Superior temporal gyrus (tissue), 1 donor: ENCODE results near the gene SNED1.

Experiments used
- DNase-seq: peaks from one replicate; pipeline ENCODE4 v3.0.0-alpha.2; 2016; ENCODE audit errors: extremely low spot score

SNED1 gene

DNA sequence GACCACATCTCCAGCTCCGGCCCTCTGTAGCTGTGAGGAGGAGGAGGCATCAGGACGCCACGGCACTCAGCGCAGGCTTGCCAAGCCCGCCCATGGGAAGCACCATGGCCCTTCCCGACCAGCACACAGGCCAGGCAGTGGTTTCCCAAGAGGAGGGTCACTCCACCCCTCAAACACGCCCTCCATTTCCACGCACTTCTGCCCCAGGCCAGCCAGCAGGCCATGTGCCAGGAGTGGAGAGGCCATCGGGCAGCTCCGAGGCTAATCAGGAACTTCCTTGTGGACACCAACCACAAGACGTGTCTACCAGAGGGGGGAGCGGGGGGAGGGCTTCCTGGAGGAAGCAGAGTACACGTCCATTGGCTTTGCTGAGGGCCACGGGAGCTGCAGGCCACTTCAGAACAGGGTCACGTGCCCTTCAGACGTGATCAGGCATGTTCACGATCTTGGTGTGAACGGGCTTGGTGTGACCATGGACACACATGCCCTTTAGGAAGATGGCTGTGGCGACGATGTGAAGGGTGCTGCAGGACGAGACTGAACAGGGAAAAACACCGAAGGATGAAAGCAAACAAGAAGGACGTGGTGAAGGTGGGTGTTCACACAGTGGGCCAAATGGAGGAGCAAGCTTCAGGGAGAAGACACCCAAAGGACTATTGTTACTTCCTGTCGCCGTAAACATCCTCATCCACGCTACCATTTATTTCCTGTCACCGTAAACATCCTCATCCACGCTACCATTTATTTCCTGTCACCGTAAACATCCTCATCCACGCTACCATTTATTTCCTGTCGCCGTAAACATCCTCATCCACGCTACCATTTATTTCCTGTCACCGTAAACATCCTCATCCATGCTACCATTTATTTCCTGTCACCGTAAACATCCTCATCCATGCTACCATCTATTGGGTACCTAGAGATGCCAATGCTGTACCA lies 110.1 kb downstream of the SNED1 start:
- no peak for DNase-seq

DNA sequence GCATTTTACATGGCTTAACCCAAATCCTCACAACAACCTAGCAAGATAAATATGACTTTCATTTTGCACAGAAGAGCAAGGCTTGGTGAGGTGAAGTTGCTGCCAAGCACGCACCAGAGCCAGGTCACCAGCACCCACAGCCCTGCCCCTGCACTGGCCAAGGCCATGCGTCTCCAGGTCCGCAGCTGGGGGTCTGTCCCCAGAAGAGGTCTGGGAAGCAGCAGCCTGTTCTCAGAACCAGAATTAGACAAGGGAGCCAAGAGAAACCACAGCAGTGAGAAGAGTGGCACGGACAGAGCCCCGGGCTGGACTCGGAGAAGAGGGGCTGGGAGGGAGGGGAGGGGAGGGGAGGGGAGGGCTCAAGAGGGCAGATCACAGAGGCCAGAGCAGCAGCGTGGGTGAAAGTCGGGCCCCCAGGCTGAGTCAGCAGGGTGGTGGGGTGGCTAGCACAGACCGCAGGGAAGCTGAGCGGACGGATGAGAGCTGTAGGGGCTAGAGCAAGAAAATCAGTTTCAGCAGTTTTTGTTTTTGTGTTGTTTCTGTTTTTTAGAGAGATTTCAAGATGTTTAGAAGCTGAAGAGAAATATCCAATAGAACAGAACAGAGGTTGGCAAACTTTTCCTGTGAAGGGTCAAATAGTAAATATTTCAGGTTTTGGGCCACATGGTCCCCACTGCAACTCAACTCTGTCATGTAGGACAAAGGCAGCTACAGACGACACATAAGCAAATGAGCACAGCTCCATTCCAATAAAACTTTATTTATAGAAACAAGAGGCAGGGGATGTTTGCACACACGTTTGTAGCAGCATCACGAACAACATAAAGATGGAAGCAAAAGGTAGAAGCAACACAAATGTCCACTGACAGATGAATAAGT lies 111.0 kb downstream of the SNED1 start:
- no peak for DNase-seq

DNA sequence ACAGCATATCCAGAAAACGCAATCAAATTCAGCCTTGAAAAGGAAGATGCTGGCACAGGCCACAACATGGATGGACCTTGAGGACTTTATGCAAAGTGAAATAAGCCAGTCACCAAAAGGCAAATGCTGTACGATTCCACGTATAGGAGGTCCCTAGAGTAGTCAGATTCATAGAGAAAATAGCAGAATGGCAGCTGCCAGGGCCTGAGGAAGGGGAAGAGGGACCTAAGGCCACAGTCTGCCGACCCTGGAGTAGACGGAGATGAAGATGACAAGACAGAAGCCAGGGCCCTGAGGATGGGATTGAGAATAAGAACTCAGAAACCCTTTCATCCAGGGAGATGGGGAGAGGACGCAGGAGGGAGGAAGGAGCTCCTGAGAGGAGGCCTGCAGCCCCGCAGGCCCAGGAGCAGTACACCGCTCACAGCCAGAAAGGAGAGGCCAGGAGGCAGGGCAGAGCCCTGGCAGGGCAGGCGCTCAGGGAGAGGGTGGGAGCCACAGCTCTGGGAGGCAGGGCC lies 111.7 kb downstream of the SNED1 start:
- no peak for DNase-seq

DNA sequence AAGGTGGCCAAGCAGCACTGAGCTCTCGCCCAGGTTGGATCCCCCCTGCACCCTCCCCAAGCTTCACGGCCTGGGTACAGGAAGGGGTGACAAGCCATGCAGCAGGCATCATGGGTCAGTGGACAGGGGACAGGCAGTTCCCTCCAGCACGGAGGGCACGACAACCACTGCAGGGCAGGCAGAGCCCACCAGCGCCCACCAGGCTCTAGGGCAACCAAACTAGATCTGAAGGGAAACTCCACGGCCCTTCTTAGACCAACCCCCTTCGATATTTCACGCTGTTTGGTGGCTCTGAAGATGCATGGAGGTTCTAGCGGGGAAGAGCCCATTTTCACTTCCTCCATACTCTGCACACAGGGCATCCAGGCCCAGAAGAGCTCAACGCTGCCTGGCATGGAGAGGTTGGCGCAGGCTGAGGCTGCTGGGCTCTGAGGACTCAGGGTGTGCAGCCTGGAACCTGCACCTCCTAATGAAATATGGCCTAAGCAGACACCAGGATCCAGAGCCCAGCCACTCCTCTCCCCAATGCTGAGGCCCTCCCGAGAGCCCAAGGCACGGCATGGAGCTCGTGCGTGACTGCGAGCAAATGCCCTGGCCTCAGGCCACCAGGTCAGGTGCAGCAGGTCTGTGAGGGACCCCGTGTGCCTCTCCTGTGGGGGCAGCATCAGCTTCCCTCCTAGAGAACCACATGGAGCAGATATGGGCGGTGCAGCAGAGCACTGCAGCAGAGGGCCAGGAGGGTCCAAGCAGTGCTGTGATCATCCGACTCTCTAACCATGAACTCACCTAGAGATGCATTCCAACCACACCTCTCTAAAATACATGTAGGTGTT lies 112.4 kb downstream of the SNED1 start:
- DNase-seq = no peak

DNA sequence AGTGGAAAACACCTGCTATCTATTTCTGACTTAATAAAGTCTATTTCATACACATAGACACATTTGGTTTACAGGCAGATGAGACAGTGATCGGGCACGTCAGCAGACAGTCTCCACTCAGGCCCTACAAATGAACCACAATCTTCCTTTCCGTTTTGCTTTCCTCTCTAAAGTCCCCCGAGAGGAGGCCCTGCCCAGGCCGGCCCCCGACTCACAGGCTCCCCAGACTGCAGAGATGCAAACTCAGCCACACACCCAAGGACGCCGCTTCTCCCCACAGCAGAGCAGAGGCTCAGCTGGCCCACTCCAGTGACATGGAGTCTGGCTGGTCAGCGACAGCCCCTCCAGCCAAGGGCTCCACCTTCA lies 113.0 kb downstream of the SNED1 start:
- DNase-seq = no peak

DNA sequence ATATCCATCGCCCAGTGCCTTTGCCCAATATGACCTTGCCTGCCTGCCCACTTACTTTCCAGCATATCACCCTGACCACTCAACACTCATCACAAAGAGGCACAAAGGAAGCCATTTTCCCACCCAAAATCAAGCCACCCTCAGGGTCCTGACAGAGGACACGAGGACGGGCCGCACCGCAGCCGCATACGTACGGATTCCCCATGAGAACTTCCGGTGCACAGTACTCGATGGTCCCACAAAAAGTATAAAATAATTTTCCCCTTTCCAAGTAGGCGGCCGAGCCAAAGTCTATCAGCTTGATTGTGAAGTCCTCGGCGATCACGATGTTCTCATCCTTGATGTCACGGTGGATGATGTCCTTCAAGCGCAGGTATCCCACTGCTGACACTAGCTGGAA lies 113.6 kb downstream of the SNED1 start:
- DNase-seq = no peak

DNA sequence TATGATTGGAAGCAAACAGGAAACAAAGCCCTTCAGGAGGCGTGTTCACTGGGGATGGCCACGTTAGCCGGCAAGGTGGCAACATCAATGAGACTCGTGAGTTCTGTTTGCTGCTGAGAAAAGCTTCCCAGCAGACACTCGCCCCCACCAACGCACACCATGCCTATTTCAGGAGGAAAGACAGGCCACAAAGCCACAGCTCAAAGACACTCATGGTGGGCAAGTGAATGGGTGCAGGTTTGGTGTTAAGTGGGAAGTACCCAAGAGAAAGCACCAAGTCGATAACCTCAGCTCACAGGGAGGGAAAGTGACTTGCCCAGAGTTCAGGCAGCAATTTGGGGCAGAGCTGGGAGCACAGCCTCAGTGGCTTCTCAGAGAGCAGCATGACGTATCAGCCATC lies 114.2 kb downstream of the SNED1 start:
- DNase-seq = no peak

DNA sequence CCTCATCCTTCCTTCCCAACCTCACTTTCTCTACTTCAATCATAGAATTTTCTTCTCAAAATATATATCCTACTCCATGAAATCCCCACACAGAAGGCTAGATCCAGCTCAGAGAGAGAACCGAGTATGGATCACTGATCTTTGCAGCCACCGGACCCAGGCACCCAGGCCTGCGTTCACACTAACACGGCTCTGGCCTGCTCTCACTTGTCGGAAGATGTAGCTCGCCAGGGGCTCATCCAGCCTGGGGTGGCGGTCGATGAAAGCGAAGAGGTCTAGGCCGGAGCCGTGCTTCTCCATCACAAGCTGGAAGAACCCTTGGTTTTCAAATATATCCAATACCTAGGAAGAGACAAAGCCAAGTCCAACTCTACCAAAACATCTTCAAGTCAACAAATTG lies 116.4 kb downstream of the SNED1 start:
- DNase-seq = no peak

DNA sequence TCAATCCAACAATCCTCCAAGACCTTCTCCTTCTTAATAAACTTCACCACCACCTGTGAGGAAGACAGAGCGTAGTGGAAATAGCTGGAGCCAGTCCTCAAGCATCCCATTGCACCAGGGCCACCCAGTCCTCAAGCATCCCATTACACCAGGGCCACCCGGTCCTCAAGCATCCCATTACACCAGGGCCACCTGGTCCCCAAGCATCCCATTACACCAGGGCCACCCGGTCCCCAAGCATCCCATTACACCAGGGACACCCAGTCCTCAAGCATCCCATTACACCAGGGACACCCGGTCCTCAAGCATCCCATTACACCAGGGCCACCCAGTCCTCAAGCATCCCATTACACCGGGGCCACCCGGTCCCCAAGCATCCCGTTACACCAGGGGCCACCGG lies 116.9 kb downstream of the SNED1 start:
- no peak for DNase-seq

DNA sequence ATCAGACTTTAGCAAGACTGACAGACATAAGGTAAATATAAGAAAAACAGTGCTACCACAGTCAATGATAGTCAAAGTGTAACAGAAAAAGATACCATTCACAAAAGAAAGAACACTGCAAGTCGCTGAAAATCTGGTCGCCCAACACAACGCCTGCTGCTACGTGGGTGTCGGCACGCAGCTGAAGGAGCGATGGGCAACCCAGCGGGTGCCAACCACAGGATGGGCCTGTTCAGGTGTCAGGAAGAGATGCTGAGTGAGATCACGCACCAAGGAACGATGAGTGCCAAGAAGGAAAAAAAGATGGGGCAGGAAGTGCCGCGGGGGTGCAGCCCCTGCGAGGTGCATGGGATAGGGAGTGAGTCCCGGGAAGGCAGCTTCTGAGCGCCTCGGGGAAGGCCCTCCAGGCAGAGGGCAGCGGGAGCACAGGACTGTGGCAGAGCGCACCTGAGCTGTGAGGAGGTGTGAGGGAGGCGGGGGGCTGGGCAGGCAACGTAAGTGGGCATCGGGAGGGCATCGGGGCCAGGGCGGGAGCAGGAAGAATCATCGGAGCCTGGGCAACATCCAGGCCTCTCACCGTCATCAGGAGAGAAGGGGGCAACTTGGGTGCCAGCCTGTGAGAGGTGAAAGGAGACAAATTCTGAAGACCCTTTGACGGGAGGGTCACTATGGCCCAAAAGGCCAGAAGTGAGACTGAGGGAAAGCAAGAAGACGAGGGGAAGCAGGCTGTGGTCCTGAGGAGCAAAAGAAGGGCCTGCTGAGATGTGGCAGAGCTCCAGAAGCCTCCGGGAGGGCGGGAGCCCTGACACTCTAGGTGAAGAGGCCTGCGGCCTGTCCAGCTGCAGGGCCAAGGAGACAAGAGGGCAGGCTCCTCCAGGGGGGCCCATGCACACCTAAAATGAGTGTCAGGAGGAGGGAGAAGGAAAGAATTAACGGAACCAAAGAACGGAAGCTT lies 118.5 kb downstream of the SNED1 start:
- DNase-seq = no peak

DNA sequence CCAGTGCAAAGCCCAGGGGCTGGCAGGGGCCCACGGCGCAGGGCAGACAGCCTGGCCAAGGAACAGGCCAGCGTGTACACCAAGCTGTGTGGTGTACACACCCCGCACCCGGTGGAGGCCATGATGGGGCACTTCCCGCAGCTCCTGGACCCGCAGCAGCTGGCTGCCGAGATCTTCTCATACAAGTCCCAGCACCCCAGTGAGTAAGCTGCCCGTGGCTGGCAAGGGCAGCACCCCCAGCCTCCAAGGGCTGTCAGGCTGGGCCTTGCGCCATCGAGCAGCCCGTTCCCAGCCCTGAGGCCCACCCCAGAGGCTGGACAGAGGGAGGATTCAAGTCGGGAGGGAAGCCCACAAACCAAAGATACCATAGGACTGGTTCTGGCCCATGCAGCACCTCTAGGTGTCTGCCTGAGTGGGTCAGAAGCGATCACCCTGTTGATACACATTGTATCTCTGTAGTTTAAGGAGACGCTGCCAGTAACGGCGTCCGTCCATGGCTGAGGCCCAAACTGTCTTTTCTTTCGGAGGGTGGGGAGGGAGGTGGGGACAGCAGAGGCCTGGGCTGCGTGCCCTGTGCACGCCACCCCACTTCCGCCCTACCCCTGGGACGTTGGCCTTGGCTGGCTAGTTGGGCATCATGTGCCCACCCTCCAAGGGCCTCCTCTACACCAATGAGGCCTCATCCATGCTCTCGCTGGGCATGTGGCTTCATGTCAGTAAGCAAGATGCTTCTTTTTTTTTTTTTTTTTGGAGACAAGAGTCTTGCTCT lies 120.5 kb downstream of the SNED1 start:
- no peak for DNase-seq

DNA sequence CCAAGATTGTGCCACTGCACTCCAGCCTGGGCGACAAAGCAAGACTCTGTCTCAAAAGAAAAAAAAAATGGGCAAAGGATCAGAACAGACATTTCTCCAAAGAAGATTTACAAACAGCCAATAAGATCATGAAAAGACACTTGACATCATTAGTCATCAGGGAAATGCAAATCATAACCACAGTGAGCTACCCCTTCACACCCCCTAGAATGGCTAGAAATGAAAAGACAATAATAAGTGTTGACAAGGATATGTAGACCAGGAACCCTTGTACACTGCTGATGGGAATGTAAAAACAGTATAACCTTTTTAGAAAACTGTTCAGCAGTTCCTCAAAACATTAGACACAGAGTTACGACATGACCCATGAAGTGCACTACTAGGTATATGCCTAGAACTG lies 122.0 kb downstream of the SNED1 start:
- no peak for DNase-seq

DNA sequence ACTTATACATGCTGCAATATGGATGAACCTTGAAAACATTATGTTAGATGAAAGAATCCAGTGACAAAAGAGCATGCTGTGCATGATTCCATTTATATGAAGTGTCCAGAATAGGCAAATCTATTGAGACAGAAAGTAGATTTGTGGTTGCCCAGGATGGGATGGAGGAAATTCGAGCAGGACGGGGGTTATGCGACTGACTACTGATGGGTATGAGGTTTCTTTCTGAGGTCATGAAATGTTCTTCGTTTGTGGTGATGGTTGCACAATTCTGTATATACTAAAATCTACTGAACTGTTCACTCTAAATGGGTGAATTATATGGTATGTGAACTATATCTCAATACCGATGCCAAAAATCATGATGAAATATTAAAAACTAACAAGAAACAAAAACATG lies 122.6 kb downstream of the SNED1 start:
- DNase-seq = no peak

DNA sequence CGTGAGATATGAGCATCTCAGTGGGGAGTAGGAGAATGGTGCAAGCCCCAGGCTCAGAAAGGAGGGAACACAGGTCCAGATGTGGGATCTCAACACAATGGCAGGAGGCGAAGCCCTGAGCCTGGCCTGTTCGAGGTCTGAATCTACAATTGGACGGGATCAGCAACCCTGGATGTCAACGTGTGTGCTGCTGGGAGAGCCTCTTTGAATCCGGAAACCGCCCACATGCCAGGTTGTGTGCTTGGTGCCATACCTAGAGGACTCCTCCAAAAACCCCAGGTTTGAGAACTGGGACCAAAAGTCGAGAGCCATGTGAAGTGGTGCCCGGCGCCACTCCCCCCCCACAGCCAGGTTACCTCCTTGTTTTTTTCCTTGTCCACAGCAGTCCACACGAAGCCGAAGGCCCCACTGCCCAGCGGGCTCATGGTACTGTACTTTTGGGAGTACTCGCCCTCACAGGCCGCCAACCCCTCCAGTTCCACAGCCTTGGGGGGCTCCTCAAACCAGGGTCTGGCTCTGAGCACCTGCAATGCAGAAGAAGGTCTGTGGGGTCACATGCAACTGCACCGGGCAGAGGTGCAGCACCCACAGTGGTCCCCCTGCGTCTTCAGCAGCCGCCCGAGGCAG lies 124.1 kb downstream of the SNED1 start:
- no peak for DNase-seq

DNA sequence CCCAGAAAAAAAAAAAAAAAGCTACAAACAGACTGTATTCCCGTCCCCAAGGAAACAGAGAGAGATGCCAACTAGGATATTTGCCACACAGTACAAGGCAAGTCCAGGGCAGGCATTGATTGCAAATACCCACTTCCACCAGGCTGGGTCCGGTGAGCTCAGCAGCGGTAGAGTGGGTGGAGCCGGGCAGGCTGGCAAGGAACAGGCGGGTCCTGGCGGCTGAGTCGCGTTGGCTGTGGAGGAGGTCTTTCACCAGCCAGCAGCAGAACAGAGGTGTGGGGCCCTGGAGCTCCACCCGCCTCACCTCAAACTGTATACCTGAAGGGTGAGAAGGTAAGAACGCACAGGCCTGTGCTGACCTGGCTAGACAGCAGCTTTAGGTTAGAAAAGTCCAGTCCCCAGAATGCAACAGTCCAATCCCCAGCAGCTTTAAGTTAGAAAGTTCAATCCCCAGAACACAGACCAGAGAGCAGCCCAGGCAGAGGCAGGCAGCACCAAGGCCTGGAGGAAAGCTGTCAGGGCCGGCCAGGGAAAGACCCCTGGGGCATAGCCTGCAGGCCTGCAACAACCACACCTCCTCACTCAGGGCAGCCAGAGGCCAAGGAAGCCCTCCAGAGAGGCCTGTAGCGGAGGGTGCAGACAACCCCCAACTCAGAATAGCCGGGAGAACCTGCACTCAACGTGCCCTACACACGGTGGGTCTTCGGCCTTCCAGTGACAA lies 125.6 kb downstream of the SNED1 start:
- peak; percentile 13 for DNase-seq

DNA sequence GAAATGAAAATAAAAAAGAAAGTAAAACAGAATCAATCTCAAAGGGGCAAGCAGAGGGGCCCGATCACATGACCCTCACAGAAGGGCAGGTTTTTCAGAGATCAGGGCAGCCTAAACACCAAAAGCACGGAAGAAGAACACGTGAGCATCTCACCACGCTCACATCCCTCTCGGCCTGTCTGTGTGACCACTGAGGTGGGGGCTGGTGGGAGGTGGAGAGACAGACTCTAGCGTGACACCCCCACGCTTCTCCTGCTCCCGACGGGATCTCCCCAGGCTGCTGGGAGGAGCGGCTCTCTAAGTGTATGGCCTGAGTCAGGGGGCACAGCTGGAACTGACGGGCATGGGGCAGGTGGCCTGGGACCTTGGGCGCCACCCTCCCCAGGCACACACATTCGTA lies 127.2 kb downstream of the SNED1 start:
- DNase-seq = no peak

DNA sequence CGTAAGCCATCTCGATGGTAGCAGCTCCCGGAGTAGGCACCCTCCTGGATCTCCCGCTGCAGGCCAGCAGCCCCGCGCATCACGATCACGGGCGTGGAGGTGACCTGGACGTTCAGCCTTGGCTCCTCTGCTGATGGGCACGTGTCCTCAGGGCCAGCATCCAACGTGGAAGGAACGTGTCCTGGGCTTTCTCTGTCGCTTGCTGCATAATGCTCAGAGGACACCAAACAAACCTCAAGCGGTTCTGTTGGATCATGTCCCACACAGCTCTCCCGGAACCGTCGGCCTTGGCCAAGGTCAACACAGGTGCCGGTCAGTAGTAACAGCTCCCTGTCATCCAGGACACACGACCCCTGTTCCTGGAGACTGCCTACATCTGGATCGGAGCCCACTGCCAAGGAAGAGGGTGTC lies 127.8 kb downstream of the SNED1 start:
- no peak for DNase-seq

DNA sequence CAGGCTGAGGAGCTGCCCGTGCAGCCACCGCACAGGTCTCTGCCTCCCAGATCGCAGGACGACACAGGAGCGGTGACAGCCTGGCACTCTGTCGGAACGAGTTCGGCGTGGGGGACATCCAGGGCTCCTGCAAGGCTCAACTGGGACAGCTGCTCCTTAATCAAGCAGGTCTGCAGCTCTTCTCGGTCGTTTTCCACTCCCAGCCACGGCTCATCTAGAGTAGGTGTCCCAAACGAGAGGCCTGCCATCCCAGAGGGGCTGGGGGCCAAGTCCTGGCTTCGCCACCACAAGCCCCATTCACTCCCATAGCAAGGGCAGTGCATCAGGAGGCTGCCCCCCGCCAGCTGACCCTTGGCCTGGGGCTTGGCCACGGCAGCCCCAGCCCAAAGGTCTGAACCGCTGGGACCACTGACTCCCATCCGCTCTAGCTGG lies 128.4 kb downstream of the SNED1 start:
- DNase-seq = no peak

DNA sequence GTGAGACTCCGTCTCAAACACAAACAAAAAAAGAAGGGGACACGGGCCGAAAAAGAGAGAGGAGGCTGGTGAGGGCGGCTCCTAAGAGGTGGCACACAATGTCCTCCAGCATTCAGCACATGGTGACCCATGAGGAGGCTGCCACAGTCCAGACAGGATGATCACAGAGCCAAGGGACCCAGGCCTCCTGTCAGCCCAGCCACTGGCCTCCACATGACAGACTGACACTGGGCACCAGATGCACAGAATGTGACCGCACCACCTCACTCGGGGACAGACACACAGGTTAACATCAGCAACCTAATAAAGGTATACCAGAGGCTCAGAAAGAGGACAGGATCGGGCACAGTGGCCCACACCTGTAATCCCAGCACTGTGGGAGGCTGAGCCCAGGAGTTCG lies 129.8 kb downstream of the SNED1 start:
- no peak for DNase-seq
